GM20000 (cell line): ENCODE results near the gene FAM124A.

ENCODE experiments used
- DNase-seq: peaks from one replicate; pipeline ENCODE4 v3.0.0; 2012; ENCODE audit warnings: low spot score
- TF ChIP-seq, protein P1 (sequence below): IDR thresholded peaks from 2 replicates; pipeline ENCODE4 v1.5.1; 2012; ENCODE audit warnings: mild to moderate bottlenecking, control low read depth; ENCODE audit errors: extremely low read depth, missing control alignments

FAM124A gene

DNA sequence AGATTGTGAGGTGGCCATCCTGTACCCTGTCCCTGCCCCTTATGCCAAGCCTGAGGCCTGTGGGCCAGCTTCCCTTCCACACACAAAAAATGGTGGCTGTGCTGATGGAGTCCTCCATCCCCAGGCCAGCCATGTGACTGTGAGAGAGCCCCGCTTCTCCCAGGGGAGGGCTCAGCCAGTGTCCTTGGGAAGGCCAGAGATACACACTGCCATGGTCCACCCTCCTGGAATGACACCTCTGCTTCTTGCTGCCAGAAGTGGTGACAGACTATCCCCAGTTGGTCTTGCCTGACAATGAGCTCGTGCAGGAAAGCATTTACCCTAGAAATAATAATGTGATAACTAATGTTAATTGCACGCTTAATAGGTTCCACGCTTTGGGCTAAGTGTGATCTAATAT is 38.0 kb downstream of the FAM124A start:
- no peak for DNase-seq
- TF ChIP-seq, protein P1, sequence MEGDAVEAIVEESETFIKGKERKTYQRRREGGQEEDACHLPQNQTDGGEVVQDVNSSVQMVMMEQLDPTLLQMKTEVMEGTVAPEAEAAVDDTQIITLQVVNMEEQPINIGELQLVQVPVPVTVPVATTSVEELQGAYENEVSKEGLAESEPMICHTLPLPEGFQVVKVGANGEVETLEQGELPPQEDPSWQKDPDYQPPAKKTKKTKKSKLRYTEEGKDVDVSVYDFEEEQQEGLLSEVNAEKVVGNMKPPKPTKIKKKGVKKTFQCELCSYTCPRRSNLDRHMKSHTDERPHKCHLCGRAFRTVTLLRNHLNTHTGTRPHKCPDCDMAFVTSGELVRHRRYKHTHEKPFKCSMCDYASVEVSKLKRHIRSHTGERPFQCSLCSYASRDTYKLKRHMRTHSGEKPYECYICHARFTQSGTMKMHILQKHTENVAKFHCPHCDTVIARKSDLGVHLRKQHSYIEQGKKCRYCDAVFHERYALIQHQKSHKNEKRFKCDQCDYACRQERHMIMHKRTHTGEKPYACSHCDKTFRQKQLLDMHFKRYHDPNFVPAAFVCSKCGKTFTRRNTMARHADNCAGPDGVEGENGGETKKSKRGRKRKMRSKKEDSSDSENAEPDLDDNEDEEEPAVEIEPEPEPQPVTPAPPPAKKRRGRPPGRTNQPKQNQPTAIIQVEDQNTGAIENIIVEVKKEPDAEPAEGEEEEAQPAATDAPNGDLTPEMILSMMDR, result no peak

DNA sequence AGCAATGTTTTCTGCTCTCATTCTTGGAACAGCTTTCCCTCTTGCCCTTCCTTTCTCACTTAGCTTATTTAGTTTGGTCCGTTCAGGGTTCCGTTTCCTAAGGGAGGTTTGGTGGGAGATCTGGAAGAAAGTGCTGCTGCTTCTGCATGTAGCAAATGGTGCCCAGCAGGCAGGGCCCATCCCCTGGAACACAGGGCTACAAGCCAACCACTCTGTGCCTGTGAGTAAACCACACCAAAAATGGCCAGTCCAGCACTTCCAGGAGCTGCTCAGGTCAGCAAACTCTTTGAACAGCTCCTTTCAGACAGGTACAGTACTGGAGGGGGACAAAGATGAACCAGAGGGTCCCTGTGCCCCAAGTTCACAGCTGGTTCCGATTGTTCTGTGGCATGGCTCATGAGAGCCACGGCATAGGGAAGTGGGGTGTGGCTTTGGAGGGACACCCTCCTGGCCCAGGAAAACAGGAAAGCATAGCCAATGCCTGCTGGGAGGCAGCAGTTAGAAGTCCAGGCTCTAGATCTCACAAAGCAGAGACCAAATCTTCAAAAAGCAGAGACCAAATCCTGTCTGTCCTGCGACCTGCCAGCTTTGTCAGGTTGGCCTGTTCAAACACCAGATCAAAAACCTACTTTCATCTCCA is 39.5 kb downstream of the FAM124A start:
- no peak for DNase-seq
- TF ChIP-seq, protein P1, result no peak

DNA sequence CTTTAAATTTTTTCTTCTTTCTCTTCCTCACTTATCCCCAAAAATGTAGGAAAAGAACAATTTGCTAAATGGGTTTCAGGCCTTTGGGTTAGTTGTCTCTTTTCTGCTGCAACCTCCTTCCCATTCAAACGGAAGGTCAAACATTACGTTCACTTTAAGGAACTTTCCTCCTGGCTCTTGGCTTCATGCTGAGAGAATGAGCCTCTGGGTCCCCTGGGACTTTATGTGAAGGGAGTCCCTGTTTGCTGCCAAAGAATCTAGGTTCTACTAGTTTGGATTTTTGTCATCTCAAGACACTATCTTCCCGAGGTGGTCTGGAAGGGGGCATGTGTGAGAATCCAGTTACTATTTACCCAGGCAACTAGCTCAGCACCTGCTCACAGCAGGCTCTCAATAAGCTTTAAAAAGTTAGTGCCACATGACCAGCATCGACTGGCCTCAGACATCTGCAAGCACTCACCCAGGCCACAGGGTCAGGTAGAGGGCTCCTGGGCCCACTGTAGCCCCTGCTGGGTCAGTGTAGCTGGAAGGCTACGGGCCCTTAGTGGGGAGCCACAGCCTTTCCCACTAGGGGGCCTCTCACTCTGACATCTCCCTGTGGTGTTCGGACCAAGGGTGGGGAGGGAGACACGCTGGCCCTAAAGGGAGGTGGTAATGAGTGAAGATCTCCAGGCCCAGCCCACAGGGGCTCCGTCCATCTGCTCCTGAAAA is 40.5 kb downstream of the FAM124A start:
- DNase-seq, result no peak
- TF ChIP-seq, protein P1, result peak; percentile 4

DNA sequence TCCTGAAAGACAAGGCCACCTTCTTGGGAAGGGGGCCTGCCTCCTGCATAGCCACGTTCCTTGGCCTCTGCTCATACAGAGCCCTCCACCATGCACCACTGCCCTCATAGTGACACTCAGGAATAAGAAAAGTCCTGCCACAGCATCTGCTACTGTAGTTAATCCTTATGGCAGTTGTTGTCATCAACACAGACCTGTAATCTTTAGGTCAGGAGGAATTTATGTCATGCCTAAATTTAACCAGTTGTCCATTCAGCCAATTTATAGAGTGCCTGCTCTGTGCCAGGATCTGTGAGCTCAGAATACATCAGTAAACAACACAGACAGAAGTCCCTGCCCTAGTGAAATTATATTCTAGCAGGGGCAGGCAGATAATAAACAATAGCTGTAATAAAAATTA is 44.4 kb downstream of the FAM124A start:
- TF ChIP-seq, protein P1, result no peak
- no peak for DNase-seq

GRCh38 chr13:51267622-51268021 is 45.4 kb downstream of the FAM124A start:
- TF ChIP-seq, protein P1, result no peak
- no peak for DNase-seq

- no peak for DNase-seq
- TF ChIP-seq, protein P1, result no peak
Observed at GRCh38 chr13:51269039-51269438, 46.8 kb downstream of the FAM124A start.

DNA sequence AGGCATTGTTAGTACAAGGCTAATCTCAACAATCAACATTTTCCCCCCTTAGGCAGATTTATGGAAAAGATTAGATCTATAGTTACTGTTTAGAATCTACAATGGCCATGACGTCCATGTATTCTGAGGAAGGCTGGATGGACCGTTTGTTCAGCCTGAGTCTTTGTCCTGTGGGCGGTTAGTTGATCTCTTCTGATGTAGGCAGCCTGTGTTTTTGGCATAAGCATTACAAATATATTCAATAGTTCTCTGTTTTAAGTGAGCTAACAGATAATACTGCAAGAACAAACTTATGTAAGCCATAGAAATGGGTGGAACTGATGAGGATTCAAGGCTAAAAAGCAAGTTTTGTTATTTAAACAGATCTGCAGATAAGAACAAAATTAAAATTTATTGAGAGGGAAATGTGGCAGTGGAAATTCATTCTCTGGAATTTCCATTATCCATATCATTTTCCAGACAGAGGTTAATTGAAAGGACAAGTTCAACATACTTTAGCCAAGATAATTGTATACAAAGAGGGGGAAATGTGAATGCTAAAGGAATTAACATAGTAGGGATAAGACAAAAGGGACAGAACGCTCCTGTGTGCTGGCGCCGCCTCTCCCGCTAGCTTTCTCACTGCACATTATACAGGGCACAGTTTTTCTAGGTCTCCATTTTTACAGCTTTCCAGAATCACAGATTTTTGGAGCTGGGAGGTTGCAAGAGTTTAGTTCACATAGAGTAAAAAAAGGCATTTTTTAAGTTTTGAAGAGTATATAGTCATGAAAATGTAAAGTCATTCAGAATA is 48.6 kb downstream of the FAM124A start:
- no peak for DNase-seq
- TF ChIP-seq, protein P1, result no peak
